IMR-90 (cell line): ENCODE data around the gene ANKFY1. TPM values are rescaled to one million over a fixed set of nuclear protein-coding genes. Genes with fewer than 3 reads are reported as not detected.
A peak's percentile ranks its signal among the peaks of the same experiment; 100 is the strongest.

Source experiments
- CEBPB ChIP-seq: IDR thresholded peaks from 2 replicates; pipeline ENCODE4 v1.6.1; 2012; ENCODE audit warnings: low read depth, low read length, improper control_type of control experiment
- CHD1 ChIP-seq: IDR thresholded peaks from 2 replicates; pipeline ENCODE4 v1.6.1; 2012; ENCODE audit warnings: low read depth, low read length, improper control_type of control experiment
- RAD21 ChIP-seq: IDR thresholded peaks from 2 replicates; pipeline ENCODE4 v1.6.1; 2012; ENCODE audit warnings: low read length, improper control_type of control experiment
- RCOR1 ChIP-seq: IDR thresholded peaks from 2 replicates; pipeline ENCODE4 v1.6.1; 2012; ENCODE audit warnings: mild to moderate bottlenecking, low read length, improper control_type of control experiment; ENCODE audit not compliant: insufficient replicate concordance
- polyA plus RNA-seq, 3 experiments: library from polyadenylated mRNA; depleted of rRNA; stranded (reverse); fragments of >200 nt; gene quantifications; 2 replicates each; pipeline ENCODE4 v1.2.3, GENCODE V29; 2012; ENCODE audit warnings: low replicate concordance in 1 of 3
- total RNA-seq: library from RNA; depleted of rRNA; stranded (reverse); fragments of >200 nt; gene quantifications from 2 replicates; pipeline ENCODE4 v1.2.3, GENCODE V29; 2012

The ANKFY1 gene
- total and polyA plus RNA-seq, 2 of the 4 experiments (the other 2 are of a cell fraction) = 32.3 to 48.9 TPM

DNA sequence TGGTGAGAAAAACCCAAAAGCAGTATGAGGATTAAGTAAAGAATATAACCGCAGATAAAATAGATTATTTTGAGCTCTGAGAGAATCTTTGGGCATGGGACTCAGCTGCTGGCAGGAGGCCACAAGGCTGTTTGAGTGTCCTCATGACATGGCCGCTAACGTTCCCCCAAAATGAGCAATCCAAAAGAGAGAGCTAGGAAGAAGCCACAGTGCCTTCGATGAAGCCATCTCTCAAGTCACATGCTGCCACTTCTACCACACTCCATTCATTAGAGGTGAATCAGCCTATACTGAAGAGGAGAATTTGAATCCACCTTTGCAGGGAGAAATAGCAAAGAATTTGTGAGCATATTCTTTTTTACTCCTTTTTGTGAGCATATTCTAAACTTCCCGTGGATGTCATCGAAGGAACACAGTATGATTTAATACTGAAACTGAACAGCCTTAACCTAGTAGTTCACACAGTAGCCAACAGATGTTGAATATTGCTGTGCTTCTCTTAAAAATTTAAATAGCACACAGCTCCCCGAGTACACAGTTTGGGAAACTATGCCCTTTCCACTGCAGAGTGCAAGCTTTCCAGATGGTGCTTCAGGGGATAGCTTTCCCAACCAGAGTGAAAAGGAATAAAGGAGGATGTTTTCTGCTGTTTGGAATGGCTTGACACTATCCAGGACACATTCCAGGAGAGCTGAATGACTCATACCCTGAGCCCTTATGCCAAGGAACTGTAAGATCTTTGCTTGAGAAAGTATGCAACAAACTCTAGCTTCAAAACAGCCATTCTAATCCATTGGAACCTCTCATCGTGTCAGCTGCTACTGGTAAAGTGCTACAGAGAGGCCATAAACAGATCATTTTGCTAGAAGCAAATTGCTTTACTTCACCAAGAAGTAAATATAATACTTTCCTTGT is 33.9 kb downstream of the ANKFY1 start (continued):
- TF ChIP-seq CHD1 = no peak
- TF ChIP-seq RAD21 = 0 out of 2 replicates have a peak, but pooled peaks have one; percentile 3
- TF ChIP-seq RCOR1 = peak; percentile 51
- TF ChIP-seq CEBPB = peak; percentile 58
